ENCODE results near the gene BMP7. TPM values are rescaled to one million over a fixed set of nuclear protein-coding genes. Genes with fewer than 3 reads are reported as not detected.
"Not testable (repeated sequence)": the region's sequence is repeated elsewhere in the genome, so short reads cannot be mapped to it uniquely, and the experiment has no call there.

The BMP7 gene
- total and polyA plus RNA-seq, 9 donors = 0.07 to 19.4 (median 0.83) TPM

DNA sequence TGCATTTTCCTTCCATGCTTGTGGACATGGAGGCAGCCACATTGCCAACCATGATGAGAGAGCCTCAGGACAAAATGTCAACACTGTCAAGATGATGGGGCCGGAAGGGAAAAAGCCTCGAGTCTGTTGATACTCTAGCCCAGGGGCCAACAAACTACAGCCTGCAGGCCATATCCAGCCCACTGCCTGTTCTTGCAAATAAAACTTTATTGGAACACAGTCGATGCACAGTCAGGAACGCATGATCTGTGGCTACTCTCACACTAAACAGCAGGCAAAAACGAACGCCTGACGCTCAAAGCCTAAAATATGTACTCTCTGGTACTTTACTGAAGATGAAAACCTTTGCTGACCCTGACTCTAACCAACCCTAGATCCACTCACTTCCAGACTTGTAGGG, 72.3 kb downstream of the BMP7 start:
- no peaks in the 10 kb centered on the region for H3K4me1 ChIP-seq (ENCODE audit: insufficient read depth)
- 86 to 93% (median 90%) methylated on average over 7 of the region's 7 CpGs for WGBS, 3 donors
- TF ChIP-seq EP300 (IDR thresholded peaks at IDR 0.05) = no peak
- no peaks in the 10 kb centered on the region for H3K27me3 ChIP-seq
- intact Hi-C loops (cut with DNase I) = no loop called here
- H3K4me3 ChIP-seq = no peak overlapping the region
- DNase-seq = no peak
- no peak overlapping the region for H3K27ac ChIP-seq
- no peaks in the 10 kb centered on the region for H3K9me3 ChIP-seq
- H3K36me3 ChIP-seq = no peaks in the 10 kb centered on the region

DNA sequence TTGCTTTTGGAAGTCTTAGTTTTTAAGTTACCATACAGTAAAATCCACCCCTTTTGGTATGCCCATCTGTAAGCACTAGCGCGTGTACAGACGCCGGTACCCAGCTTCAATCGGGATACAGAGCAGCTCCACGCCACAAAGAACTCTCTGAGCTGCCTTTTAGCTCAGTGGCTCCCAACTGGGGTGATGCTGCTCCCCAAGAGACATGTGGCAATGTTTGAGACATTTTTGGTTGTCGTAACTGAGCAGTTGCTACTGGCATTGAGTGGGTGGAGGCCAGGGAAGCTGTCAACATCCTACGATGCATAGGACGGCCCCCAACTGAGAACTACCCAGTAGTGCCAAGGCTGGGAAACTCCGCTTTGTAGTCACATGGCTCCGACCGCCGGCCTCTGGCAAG, 73.3 kb downstream of the BMP7 start:
- WGBS, 3 donors = 86 to 90% (median 87%) methylated on average over 13 of the region's 13 CpGs
- H3K4me1 ChIP-seq (ENCODE audit: insufficient read depth) = no peaks in the 10 kb centered on the region
- intact Hi-C loops (cut with DNase I) = no loop called here
- no peaks in the 10 kb centered on the region for H3K36me3 ChIP-seq
- H3K27me3 ChIP-seq = no peaks in the 10 kb centered on the region
- TF ChIP-seq, protein P1, sequence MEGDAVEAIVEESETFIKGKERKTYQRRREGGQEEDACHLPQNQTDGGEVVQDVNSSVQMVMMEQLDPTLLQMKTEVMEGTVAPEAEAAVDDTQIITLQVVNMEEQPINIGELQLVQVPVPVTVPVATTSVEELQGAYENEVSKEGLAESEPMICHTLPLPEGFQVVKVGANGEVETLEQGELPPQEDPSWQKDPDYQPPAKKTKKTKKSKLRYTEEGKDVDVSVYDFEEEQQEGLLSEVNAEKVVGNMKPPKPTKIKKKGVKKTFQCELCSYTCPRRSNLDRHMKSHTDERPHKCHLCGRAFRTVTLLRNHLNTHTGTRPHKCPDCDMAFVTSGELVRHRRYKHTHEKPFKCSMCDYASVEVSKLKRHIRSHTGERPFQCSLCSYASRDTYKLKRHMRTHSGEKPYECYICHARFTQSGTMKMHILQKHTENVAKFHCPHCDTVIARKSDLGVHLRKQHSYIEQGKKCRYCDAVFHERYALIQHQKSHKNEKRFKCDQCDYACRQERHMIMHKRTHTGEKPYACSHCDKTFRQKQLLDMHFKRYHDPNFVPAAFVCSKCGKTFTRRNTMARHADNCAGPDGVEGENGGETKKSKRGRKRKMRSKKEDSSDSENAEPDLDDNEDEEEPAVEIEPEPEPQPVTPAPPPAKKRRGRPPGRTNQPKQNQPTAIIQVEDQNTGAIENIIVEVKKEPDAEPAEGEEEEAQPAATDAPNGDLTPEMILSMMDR (IDR thresholded peaks at IDR 0.05) = no peak
- no peak for TF ChIP-seq POLR2A (IDR thresholded peaks at IDR 0.05)
- no peak for TF ChIP-seq EP300 (IDR thresholded peaks at IDR 0.05)
- no peak overlapping the region for H3K27ac ChIP-seq
- H3K9me3 ChIP-seq = no peaks in the 10 kb centered on the region
- no peak for DNase-seq
- no peak overlapping the region for H3K4me3 ChIP-seq

DNA sequence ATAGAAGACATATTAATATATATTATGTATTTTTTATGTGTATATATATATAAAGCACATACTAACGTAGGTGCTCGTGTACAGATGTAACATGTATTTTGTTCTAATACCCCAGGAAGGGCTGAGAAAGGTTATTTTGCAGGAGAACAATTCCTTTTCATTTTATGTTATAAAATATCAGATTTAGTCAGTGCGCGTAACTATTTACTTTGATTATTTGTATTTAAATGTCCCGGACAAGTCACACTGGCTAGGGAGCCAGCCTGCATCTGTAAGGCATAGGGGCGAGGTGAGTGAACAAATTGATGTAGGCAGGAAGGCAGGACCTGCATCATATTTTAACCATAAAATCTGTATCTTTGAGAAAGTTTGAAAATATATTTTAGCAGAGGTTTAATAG, 74.1 kb downstream of the BMP7 start:
- Histone ChIP-seq H3K27me3 (no peaks in the 10 kb centered on the region), H3K4me3 (no peak overlapping the region), H3K36me3 (no peaks in the 10 kb centered on the region), H3K27ac (no peak overlapping the region), H3K9me3 (no peaks in the 10 kb centered on the region), H3K4me1 (ENCODE audit: insufficient read depth) (no peaks in the 10 kb centered on the region)
- intact Hi-C loops (cut with DNase I) = no loop called here
- TF ChIP-seq, protein P1 (IDR thresholded peaks at IDR 0.05) = no peak
- TF ChIP-seq EP300 (IDR thresholded peaks at IDR 0.05) = no peak
- DNase-seq = no peak
- WGBS, 3 donors = 80 to 87% (median 81%) methylated on average over 6 of the region's 6 CpGs

DNA sequence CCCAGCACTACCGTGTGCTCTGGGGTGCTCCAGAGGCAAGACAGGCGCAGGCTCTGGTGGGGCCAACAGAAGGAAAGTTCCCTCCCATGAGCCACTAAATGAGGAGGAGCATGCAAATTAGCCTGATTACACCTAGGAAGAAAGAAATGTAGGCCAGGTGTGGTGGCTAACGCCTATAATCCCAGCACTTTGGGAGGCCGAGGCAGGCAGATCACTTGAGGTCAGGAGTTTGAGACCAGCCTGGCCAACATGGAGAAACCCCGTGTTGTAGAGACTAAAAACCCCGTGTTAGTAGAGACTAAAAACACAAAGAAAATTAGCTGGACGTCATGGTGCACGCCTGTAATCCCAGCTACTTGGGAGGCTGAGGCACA, 75.2 kb downstream of the BMP7 start:
- H3K36me3 ChIP-seq; H3K4me1 ChIP-seq (ENCODE audit: insufficient read depth); H3K9me3 ChIP-seq; intact Hi-C loops (cut with DNase I); DNase-seq; H3K27me3 ChIP-seq; H3K4me3 ChIP-seq; H3K27ac ChIP-seq: not testable (repeated sequence)
- 85 to 93% (median 87%) methylated on average over 8 of the region's 8 CpGs for WGBS, 3 donors

DNA sequence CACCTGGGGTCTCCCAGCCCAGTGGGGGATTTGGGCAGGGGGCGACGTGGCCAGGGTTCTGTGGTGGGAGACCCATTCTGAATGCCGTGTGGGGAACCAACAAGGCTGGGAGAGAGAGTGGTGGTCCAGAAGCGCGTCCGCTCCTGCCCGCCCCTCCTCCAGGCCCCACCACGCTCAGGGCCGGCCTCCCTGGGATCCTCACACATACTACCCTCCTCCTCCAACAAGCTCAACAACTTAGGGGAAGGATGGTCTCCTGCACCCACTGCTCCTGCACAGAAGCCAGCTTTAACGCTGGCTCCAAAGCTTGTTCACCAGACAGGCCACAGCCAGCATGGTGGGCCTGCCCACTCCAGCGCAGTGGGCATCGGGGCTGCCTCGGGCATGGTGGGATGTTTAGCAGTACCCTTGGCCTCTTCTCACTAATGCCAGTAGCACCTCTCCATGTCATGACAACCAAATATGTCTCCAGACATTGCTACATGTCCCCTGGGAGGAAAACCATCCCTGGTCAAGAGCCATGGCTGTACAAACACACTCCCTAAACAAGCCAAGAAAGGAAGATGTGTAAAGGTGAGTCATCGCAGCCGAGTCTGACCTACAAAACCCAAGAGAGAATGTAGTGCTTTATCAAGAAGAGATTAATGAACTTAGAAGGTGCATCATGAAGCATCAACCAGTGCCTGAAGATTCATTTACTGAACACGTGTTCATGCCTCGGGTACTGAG, 75.7 kb downstream of the BMP7 start:
- 90 to 93% (median 92%) methylated on average over 17 of the region's 17 CpGs for WGBS, 3 donors
- intact Hi-C loops (cut with DNase I) = no loop called here

More for the DNA sequence above, 75.7 kb downstream of the BMP7 start:
- no peaks in the 10 kb centered on the region for H3K4me1 ChIP-seq (ENCODE audit: insufficient read depth)
- H3K4me3 ChIP-seq = no peak overlapping the region
- no peak for TF ChIP-seq EP300 (IDR thresholded peaks at IDR 0.05)
- TF ChIP-seq, protein P1 (IDR thresholded peaks at IDR 0.05) = no peak
- no peak for TF ChIP-seq POLR2A (IDR thresholded peaks at IDR 0.05)
- H3K27ac ChIP-seq = no peak overlapping the region
- no peak for DNase-seq
- H3K27me3 ChIP-seq = no peaks in the 10 kb centered on the region
- no peaks in the 10 kb centered on the region for H3K36me3 ChIP-seq
- no peaks in the 10 kb centered on the region for H3K9me3 ChIP-seq
